ENCODE data around the gene MED26. TPM values are rescaled to one million over a fixed set of nuclear protein-coding genes. Genes with fewer than 3 reads are reported as not detected.

The MED26 gene
- total and polyA plus RNA-seq, 9 of the 15 experiments (the other 6 are each of a cell fraction or from before 2014, with no cell fraction given): 0.71 to 15.1 (median 6.2) TPM

GRCh38 chr19:16571822-16572331 lies 56.1 kb downstream of the MED26 start (continued):
- TF ChIP-seq KDM5B (IDR thresholded peaks at IDR 0.05; ENCODE audit: insufficient replicate concordance, low read depth, low read length) (peak; percentile 69), PPARD (CRISPR knock-in tag; IDR thresholded peaks at IDR 0.05) (no peak), ZSCAN29 (IDR thresholded peaks at IDR 0.05) (peak; percentile 44; the same call in 1 of the 2 replicates), AFF4 (CRISPR knock-in tag; IDR thresholded peaks at IDR 0.05) (no peak), ILK (tag; IDR thresholded peaks at IDR 0.05; ENCODE audit: borderline replicate concordance, low read depth) (no peak), NFXL1 (CRISPR knock-in tag; IDR thresholded peaks at IDR 0.05) (no peak), CHD1 (IDR thresholded peaks at IDR 0.05; ENCODE audit: low read length) (peak; percentile 92), CEBPZ (IDR thresholded peaks at IDR 0.05; ENCODE audit: borderline replicate concordance, low read depth, low read length) (no peak), KAT2B (IDR thresholded peaks at IDR 0.05; ENCODE audit: low read depth, low read length) (no peak), ZBTB7A (IDR thresholded peaks at IDR 0.05; ENCODE audit: borderline replicate concordance, control insufficient read depth, low read depth, low read length) (no peak), TEAD2 (tag; IDR thresholded peaks at IDR 0.05) (no peak), KLF10 (CRISPR knock-in tag; IDR thresholded peaks at IDR 0.05) (no peak), FOS (IDR thresholded peaks at IDR 0.05; ENCODE audit: extremely low read depth, insufficient read length) (no peak), ZNF444 (CRISPR knock-in tag; IDR thresholded peaks at IDR 0.05) (no peak), ZNF583 (CRISPR knock-in tag; IDR thresholded peaks at IDR 0.05) (no peak), FOXK1 (CRISPR knock-in tag; IDR thresholded peaks at IDR 0.05; ENCODE audit: borderline replicate concordance) (no peak), CHD2 (IDR thresholded peaks at IDR 0.05; ENCODE audit: low read depth, low read length) (no peak)
- TF ChIP-seq, protein P1, sequence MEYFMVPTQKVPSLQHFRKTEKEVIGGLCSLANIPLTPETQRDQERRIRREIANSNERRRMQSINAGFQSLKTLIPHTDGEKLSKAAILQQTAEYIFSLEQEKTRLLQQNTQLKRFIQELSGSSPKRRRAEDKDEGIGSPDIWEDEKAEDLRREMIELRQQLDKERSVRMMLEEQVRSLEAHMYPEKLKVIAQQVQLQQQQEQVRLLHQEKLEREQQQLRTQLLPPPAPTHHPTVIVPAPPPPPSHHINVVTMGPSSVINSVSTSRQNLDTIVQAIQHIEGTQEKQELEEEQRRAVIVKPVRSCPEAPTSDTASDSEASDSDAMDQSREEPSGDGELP (CRISPR knock-in tag; IDR thresholded peaks at IDR 0.05; ENCODE audit: borderline replicate concordance): no peak
- TF ChIP-seq, protein P2, sequence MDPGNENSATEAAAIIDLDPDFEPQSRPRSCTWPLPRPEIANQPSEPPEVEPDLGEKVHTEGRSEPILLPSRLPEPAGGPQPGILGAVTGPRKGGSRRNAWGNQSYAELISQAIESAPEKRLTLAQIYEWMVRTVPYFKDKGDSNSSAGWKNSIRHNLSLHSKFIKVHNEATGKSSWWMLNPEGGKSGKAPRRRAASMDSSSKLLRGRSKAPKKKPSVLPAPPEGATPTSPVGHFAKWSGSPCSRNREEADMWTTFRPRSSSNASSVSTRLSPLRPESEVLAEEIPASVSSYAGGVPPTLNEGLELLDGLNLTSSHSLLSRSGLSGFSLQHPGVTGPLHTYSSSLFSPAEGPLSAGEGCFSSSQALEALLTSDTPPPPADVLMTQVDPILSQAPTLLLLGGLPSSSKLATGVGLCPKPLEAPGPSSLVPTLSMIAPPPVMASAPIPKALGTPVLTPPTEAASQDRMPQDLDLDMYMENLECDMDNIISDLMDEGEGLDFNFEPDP (CRISPR knock-in tag; IDR thresholded peaks at IDR 0.05): no peak

Measured in K562 (cell line).